GM12874 (cell line): ENCODE results near the gene RIT2.

ENCODE experiments used
- CTCF ChIP-seq: IDR thresholded peaks from 2 replicates; pipeline ENCODE4 v1.5.1; 2011; ENCODE audit warnings: low read depth, mild to moderate bottlenecking, control low read depth, low read length, moderate library complexity; ENCODE audit not compliant: insufficient read depth

Gene RIT2

GRCh38 chr18:43012951-43013350, 102.5 kb downstream of the RIT2 start:
- no peak for TF ChIP-seq CTCF

GRCh38 chr18:43010611-43011010, 104.9 kb downstream of the RIT2 start:
- TF ChIP-seq CTCF = no peak

GRCh38 chr18:43009674-43010073, 105.8 kb downstream of the RIT2 start:
- no peak for TF ChIP-seq CTCF

GRCh38 chr18:43007365-43007764, 108.1 kb downstream of the RIT2 start:
- TF ChIP-seq CTCF = no peak

GRCh38 chr18:43004421-43004820, 111.1 kb downstream of the RIT2 start:
- TF ChIP-seq CTCF = no peak

- TF ChIP-seq CTCF = no peak
Observed at GRCh38 chr18:43001821-43002220, 113.7 kb downstream of the RIT2 start.

GRCh38 chr18:42996824-42997223, 118.7 kb downstream of the RIT2 start:
- no peak for TF ChIP-seq CTCF

- no peak for TF ChIP-seq CTCF
Observed at GRCh38 chr18:42980426-42980825, 135.1 kb downstream of the RIT2 start.
